Measurements from ENCODE around the gene UBE2D3.

Gene UBE2D3

DNA sequence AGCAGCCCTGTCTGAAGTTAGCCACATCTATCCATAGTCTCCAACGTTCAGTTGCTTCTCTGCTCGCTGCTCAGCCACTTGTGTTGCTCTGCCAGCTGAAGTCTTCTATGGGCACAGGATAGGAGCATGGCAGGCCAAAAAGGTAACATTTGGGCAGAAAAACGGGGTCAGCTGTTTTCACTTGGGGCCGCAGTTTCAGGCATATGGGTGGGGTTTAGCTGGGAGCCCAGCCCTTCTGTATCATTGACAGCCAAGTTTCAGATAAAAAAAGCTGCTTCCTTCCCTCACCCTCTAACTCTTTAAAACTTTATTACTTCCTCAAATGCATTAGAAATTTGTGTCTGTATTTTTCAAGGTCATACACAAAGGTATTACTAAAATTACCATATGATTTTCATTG is 48.1 kb downstream of the UBE2D3 start:
- ATAC-seq, result no peak
- no peak for TF ChIP-seq BACH2 (CRISPR knock-in tag; IDR thresholded peaks at IDR 0.05; ENCODE audit: borderline replicate concordance)

DNA sequence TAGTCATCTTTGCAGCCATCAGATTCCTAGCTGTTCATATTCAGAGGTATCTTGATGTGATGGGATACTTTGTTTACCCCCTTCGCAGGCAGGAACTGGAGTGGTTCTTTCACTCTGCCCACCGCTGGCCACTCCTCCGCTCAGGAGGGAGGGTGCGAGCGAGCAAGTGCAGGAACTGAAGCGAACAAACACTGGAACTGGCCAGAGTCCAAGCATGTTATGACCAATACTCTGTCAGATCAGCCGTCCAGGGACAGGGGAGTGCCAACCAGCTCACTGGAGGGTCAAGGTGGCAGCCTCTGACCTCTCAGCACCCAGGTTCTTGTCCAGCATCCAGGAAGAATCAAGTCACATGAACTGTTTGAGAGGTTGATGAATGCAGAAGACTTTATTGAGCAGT is 48.6 kb downstream of the UBE2D3 start:
- ATAC-seq, result no peak
- TF ChIP-seq ZFP30 (CRISPR knock-in tag; IDR thresholded peaks at IDR 0.05) (no peak), CSDC2 (CRISPR knock-in tag; IDR thresholded peaks at IDR 0.05) (no peak), ESRRG (CRISPR knock-in tag; IDR thresholded peaks at IDR 0.05) (no peak), GLIS3 (CRISPR knock-in tag; IDR thresholded peaks at IDR 0.05) (no peak), ZNF70 (CRISPR knock-in tag; IDR thresholded peaks at IDR 0.05) (no peak), ISL1 (CRISPR knock-in tag; IDR thresholded peaks at IDR 0.05) (no peak), ARNTL (CRISPR knock-in tag; IDR thresholded peaks at IDR 0.05; ENCODE audit: borderline replicate concordance, low read depth) (no peak), ZFP3 (CRISPR knock-in tag; IDR thresholded peaks at IDR 0.05) (no peak), RARB (CRISPR knock-in tag; IDR thresholded peaks at IDR 0.05) (no peak), SNAI2 (CRISPR knock-in tag; IDR thresholded peaks at IDR 0.05) (no peak)
- TF ChIP-seq, protein P1, sequence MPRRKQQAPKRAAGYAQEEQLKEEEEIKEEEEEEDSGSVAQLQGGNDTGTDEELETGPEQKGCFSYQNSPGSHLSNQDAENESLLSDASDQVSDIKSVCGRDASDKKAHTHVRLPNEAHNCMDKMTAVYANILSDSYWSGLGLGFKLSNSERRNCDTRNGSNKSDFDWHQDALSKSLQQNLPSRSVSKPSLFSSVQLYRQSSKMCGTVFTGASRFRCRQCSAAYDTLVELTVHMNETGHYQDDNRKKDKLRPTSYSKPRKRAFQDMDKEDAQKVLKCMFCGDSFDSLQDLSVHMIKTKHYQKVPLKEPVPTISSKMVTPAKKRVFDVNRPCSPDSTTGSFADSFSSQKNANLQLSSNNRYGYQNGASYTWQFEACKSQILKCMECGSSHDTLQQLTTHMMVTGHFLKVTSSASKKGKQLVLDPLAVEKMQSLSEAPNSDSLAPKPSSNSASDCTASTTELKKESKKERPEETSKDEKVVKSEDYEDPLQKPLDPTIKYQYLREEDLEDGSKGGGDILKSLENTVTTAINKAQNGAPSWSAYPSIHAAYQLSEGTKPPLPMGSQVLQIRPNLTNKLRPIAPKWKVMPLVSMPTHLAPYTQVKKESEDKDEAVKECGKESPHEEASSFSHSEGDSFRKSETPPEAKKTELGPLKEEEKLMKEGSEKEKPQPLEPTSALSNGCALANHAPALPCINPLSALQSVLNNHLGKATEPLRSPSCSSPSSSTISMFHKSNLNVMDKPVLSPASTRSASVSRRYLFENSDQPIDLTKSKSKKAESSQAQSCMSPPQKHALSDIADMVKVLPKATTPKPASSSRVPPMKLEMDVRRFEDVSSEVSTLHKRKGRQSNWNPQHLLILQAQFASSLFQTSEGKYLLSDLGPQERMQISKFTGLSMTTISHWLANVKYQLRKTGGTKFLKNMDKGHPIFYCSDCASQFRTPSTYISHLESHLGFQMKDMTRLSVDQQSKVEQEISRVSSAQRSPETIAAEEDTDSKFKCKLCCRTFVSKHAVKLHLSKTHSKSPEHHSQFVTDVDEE (CRISPR knock-in tag; IDR thresholded peaks at IDR 0.05), result no peak
- TF ChIP-seq, protein P2, sequence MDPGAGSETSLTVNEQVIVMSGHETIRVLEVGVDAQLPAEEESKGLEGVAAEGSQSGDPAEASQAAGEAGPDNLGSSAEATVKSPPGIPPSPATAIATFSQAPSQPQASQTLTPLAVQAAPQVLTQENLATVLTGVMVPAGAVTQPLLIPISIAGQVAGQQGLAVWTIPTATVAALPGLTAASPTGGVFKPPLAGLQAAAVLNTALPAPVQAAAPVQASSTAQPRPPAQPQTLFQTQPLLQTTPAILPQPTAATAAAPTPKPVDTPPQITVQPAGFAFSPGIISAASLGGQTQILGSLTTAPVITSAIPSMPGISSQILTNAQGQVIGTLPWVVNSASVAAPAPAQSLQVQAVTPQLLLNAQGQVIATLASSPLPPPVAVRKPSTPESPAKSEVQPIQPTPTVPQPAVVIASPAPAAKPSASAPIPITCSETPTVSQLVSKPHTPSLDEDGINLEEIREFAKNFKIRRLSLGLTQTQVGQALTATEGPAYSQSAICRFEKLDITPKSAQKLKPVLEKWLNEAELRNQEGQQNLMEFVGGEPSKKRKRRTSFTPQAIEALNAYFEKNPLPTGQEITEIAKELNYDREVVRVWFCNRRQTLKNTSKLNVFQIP (CRISPR knock-in tag; IDR thresholded peaks at IDR 0.05; ENCODE audit: borderline replicate concordance, low read depth), result no peak
- TF ChIP-seq, protein P3, sequence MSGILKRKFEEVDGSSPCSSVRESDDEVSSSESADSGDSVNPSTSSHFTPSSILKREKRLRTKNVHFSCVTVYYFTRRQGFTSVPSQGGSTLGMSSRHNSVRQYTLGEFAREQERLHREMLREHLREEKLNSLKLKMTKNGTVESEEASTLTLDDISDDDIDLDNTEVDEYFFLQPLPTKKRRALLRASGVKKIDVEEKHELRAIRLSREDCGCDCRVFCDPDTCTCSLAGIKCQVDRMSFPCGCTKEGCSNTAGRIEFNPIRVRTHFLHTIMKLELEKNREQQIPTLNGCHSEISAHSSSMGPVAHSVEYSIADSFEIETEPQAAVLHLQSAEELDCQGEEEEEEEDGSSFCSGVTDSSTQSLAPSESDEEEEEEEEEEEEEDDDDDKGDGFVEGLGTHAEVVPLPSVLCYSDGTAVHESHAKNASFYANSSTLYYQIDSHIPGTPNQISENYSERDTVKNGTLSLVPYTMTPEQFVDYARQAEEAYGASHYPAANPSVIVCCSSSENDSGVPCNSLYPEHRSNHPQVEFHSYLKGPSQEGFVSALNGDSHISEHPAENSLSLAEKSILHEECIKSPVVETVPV (CRISPR knock-in tag; IDR thresholded peaks at IDR 0.05), result no peak

DNA sequence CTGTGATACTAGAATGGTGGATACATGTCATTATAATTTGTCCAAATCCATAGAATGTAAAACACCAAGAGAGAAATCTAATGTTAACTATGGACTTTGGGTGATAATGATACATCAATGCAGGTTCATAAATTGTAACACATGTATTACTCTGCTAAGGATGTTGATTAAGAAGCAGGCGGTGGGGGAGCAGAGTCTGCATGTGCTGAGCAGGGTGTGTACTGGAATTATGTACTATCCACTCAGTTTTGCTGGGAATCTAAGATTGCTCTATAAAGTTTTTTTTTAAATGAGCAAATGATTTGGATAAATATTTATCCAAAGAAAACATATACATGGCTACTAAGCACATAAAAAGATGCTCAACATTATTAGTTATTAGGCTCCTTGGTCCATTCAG is 51.5 kb downstream of the UBE2D3 start:
- ATAC-seq, result no peak
- no peak for TF ChIP-seq ISL1 (CRISPR knock-in tag; IDR thresholded peaks at IDR 0.05)
- no peak for TF ChIP-seq OSR1 (CRISPR knock-in tag; IDR thresholded peaks at IDR 0.05)
- no peak for TF ChIP-seq ZFP30 (CRISPR knock-in tag; IDR thresholded peaks at IDR 0.05)
- no peak for TF ChIP-seq ZNF70 (CRISPR knock-in tag; IDR thresholded peaks at IDR 0.05)
- no peak for TF ChIP-seq RARB (CRISPR knock-in tag; IDR thresholded peaks at IDR 0.05)
- no peak for TF ChIP-seq ESRRG (CRISPR knock-in tag; IDR thresholded peaks at IDR 0.05)
- no peak for TF ChIP-seq SNAI2 (CRISPR knock-in tag; IDR thresholded peaks at IDR 0.05)
- no peak for TF ChIP-seq CSDC2 (CRISPR knock-in tag; IDR thresholded peaks at IDR 0.05)
- no peak for TF ChIP-seq ZFP3 (CRISPR knock-in tag; IDR thresholded peaks at IDR 0.05)
- TF ChIP-seq GLIS3 (CRISPR knock-in tag; IDR thresholded peaks at IDR 0.05), result no peak
- TF ChIP-seq, protein P1 (CRISPR knock-in tag; IDR thresholded peaks at IDR 0.05), result no peak

DNA sequence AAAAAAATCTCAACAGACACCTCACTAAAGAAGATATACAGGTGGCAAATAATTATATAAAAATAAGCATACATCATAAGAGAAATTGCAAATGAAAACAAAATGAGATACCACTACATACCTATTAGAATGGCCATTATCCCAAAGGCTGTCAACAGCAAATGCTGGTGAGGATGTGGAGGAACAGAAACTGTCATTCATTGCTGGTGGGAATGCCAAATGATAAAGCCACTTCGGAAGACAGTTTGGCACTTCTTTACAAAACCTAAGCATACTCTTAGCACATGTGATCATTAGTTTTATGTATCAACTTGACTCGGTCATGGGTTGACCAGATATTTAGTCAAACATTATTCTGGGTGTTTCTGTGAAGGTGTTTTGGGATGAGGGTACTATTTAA is 53.1 kb downstream of the UBE2D3 start:
- no peak for ATAC-seq
- no peak for TF ChIP-seq SNAI2 (CRISPR knock-in tag; IDR thresholded peaks at IDR 0.05)
- no peak for TF ChIP-seq TOX (CRISPR knock-in tag; IDR thresholded peaks at IDR 0.05; ENCODE audit: borderline replicate concordance)
- no peak for TF ChIP-seq ARNTL (CRISPR knock-in tag; IDR thresholded peaks at IDR 0.05; ENCODE audit: borderline replicate concordance, low read depth)
- TF ChIP-seq ESRRG (CRISPR knock-in tag; IDR thresholded peaks at IDR 0.05), result no peak
- no peak for TF ChIP-seq BACH2 (CRISPR knock-in tag; IDR thresholded peaks at IDR 0.05; ENCODE audit: borderline replicate concordance)
- no peak for TF ChIP-seq ZNF8 (CRISPR knock-in tag; IDR thresholded peaks at IDR 0.05)
- no peak for TF ChIP-seq ZNF565 (CRISPR knock-in tag; conservative IDR thresholded peaks at IDR 0.05; ENCODE audit: low read depth)
- no peak for TF ChIP-seq ZFP30 (CRISPR knock-in tag; IDR thresholded peaks at IDR 0.05)
- TF ChIP-seq PPARA (CRISPR knock-in tag; IDR thresholded peaks at IDR 0.05; ENCODE audit: borderline replicate concordance), result no peak
- TF ChIP-seq, protein P1 (CRISPR knock-in tag; IDR thresholded peaks at IDR 0.05), result no peak
- TF ChIP-seq, protein P2 (CRISPR knock-in tag; IDR thresholded peaks at IDR 0.05; ENCODE audit: borderline replicate concordance, low read depth), result no peak
- TF ChIP-seq OSR1 (CRISPR knock-in tag; IDR thresholded peaks at IDR 0.05), result no peak
